ENCODE data around the gene PIK3C2B.

The PIK3C2B gene

GRCh38 chr1:204448991-204449677 lies 45.5 kb downstream of the PIK3C2B start:
- H3K27me3 ChIP-seq (ENCODE audit: control insufficient read depth, insufficient read depth, low read length): no peaks in the 10 kb centered on the region
- peaks cover 16% of the 10 kb centered on the region for H3K36me3 ChIP-seq (ENCODE audit: control insufficient read depth, insufficient read depth, low read length)
- H3K9ac ChIP-seq (ENCODE audit: low read length): no peak overlapping the region
- H3K9me3 ChIP-seq (ENCODE audit: control insufficient read depth, insufficient read depth, low read depth, low read length): no peaks in the 10 kb centered on the region
- no peak overlapping the region for H3K4me3 ChIP-seq (ENCODE audit: low read depth, low read length)
- peaks cover 33% of the 10 kb centered on the region for H3K4me1 ChIP-seq (ENCODE audit: control insufficient read depth, insufficient read depth, low read length)
- no peak overlapping the region for H3K27ac ChIP-seq (ENCODE audit: low read depth, low read length)

DNA sequence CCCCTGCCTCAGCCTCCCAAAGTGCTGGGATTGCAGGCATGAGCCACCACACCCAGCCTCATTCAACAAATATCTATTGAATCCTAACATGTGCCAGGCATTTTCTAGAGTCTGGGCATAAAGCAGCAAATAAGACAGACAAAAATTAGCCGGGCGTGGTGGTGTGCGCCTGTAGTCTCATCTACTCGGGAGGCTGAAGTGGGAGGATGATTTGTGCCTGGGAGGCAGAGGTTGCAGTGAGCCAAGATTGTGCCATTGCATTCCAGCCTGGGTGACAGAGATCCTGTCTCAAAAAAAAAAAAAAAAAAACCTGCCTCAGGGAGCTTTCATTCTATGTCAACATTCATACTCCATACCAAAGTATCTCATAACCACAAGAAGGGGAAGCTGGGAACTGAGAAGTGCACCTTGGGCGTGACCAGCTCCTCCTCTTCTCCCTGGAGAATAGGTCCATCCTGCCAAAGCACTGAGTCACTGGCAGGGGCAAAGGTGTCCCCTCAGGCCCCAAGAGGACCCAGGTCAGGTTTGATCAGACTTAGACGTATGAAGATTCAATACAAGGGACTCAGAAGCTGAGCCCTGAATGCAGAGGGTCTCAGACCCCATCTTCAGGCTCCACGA lies 46.2 kb downstream of the PIK3C2B start:
- Histone ChIP-seq H3K27me3 (ENCODE audit: control insufficient read depth, insufficient read depth, low read length) (no peaks in the 10 kb centered on the region), H3K9ac (ENCODE audit: low read length) (no peak overlapping the region), H3K36me3 (ENCODE audit: control insufficient read depth, insufficient read depth, low read length) (peaks cover 22% of the 10 kb centered on the region), H3K27ac (ENCODE audit: low read depth, low read length) (no peak overlapping the region), H3K4me1 (ENCODE audit: control insufficient read depth, insufficient read depth, low read length) (peaks cover 33% of the 10 kb centered on the region), H3K4me3 (ENCODE audit: low read depth, low read length) (no peak overlapping the region), H3K9me3 (ENCODE audit: control insufficient read depth, insufficient read depth, low read depth, low read length) (no peaks in the 10 kb centered on the region)

- Histone ChIP-seq H3K9me3 (ENCODE audit: control insufficient read depth, insufficient read depth, low read depth, low read length) (no peaks in the 10 kb centered on the region), H3K27me3 (ENCODE audit: control insufficient read depth, insufficient read depth, low read length) (no peaks in the 10 kb centered on the region), H3K36me3 (ENCODE audit: control insufficient read depth, insufficient read depth, low read length) (peaks cover 30% of the 10 kb centered on the region), H3K4me3 (ENCODE audit: low read depth, low read length) (no peak overlapping the region), H3K9ac (ENCODE audit: low read length) (no peak overlapping the region), H3K27ac (ENCODE audit: low read depth, low read length) (no peak overlapping the region), H3K4me1 (ENCODE audit: control insufficient read depth, insufficient read depth, low read length) (peaks cover 27% of the 10 kb centered on the region)
These were observed 46.9 kb downstream of the PIK3C2B start for GRCh38 chr1:204447736-204448135.

DNA sequence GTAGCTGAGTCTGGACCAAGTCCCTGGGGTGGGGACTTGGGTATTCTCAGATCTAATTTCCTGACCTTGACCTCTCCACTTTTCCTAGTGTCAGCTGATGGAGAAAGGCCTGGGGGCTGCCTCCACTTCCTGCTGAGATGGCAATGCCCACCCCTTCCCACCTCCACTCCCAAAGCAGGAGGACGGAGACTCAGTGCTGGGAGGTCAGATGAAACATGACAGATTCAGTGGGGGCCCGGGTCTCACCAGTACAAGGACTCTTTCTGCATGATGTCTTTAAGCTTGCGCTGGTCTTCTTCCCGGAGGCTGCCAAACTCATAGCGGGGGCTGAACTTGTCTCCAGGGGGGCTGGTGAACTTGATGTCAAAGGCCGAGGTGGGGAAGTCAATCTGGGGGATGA lies 47.4 kb downstream of the PIK3C2B start:
- no peak overlapping the region for H3K9ac ChIP-seq (ENCODE audit: low read length)
- H3K36me3 ChIP-seq (ENCODE audit: control insufficient read depth, insufficient read depth, low read length): peaks cover 35% of the 10 kb centered on the region
- no peak overlapping the region for H3K4me3 ChIP-seq (ENCODE audit: low read depth, low read length)
- H3K27ac ChIP-seq (ENCODE audit: low read depth, low read length): no peak overlapping the region
- H3K27me3 ChIP-seq (ENCODE audit: control insufficient read depth, insufficient read depth, low read length): no peaks in the 10 kb centered on the region
- H3K9me3 ChIP-seq (ENCODE audit: control insufficient read depth, insufficient read depth, low read depth, low read length): no peaks in the 10 kb centered on the region
- H3K4me1 ChIP-seq (ENCODE audit: control insufficient read depth, insufficient read depth, low read length): peaks cover 25% of the 10 kb centered on the region

- no peak overlapping the region for H3K27ac ChIP-seq (ENCODE audit: low read depth, low read length)
- no peak overlapping the region for H3K9ac ChIP-seq (ENCODE audit: low read length)
- H3K9me3 ChIP-seq (ENCODE audit: control insufficient read depth, insufficient read depth, low read depth, low read length): no peaks in the 10 kb centered on the region
- peaks cover 25% of the 10 kb centered on the region for H3K4me1 ChIP-seq (ENCODE audit: control insufficient read depth, insufficient read depth, low read length)
- H3K36me3 ChIP-seq (ENCODE audit: control insufficient read depth, insufficient read depth, low read length): peaks cover 41% of the 10 kb centered on the region
- H3K27me3 ChIP-seq (ENCODE audit: control insufficient read depth, insufficient read depth, low read length): no peaks in the 10 kb centered on the region
- H3K4me3 ChIP-seq (ENCODE audit: low read depth, low read length): no peak overlapping the region
These were observed 48.0 kb downstream of the PIK3C2B start for GRCh38 chr1:204446413-204447111.

DNA sequence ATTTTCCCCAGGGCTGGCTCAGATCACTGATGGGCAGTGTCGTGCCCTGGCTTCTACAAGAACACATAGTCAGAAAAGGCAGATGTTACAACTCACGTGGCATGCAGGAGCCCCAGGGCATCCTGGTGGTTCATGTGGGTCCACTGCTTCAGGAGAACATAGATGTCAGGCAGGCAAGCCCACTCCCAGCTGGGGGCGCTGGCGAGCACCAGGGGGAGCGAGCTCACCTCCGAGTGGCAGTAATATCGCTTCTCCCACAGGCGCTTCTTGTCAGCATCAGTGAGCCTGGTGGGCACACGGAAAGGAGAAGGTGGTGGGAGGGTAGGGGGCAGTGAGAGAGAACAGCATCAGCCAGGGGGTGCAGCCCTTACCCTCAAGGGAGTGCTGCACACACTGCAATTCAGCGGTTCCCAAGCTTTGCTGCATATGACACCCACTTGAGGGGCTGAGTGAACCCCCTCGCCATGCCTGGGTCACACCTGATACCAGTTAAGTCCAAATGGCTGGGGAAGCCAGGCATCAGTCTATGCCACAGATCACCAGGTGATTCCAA lies 48.7 kb downstream of the PIK3C2B start:
- H3K9me3 ChIP-seq (ENCODE audit: control insufficient read depth, insufficient read depth, low read depth, low read length): no peaks in the 10 kb centered on the region
- no peak overlapping the region for H3K9ac ChIP-seq (ENCODE audit: low read length)
- no peak overlapping the region for H3K27ac ChIP-seq (ENCODE audit: low read depth, low read length)
- peaks cover 48% of the 10 kb centered on the region for H3K36me3 ChIP-seq (ENCODE audit: control insufficient read depth, insufficient read depth, low read length)
- H3K4me1 ChIP-seq (ENCODE audit: control insufficient read depth, insufficient read depth, low read length): peaks cover 20% of the 10 kb centered on the region
- no peaks in the 10 kb centered on the region for H3K27me3 ChIP-seq (ENCODE audit: control insufficient read depth, insufficient read depth, low read length)
- no peak overlapping the region for H3K4me3 ChIP-seq (ENCODE audit: low read depth, low read length)

All from HUES6 (cell line).